ENCODE data around the gene HDAC1. TPM values are rescaled to one million over a fixed set of nuclear protein-coding genes. Genes with fewer than 3 reads are reported as not detected.

HDAC1 gene
- total and polyA plus RNA-seq, 2 of the 13 experiments (the other 11 are each of a cell fraction or from before 2014, with no cell fraction given), result 93.5 to 189 TPM

DNA sequence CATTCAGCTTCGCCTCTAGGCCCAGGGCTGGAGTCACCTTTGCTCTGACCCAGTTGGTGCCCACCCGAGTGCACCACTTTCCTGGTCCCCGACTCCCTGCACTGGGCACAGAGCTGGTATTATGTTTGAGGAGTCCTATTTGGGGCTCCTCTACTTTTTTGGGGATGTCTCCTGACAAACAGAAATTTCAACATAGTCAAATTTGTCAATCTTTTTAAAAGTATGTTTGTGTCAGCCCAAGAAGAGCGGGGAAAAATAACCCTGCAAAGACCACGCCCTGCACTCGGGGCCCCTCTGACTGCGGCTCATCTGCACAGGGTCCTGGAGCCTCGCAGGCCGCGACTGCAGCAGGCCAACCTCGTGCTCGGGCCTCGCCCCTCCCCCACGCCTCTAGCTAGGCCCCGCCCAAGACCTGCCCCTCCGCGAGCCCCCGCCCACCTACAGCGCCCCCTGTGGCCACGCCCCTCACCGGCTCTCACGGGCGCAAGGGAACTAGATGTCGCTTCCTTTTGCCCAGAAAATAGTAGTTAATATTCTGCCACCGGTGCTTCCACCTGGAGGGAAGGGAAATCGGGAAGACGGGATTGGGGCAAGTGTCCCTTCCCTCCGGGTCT, 59.0 kb downstream of the HDAC1 start (continued):
- TF ChIP-seq EP300 (IDR thresholded peaks at IDR 0.05; ENCODE audit: low read depth in 2 of 2, low read length in 2 of 2), result no peak
- TF ChIP-seq EP300 (CRISPR knock-in tag; IDR thresholded peaks at IDR 0.05; ENCODE audit: borderline replicate concordance), result peak; percentile 40; the same call in 1 of the 2 replicates
- TF ChIP-seq CEBPG (CRISPR knock-in tag; IDR thresholded peaks at IDR 0.05), result no peak
- TF ChIP-seq, protein P1, sequence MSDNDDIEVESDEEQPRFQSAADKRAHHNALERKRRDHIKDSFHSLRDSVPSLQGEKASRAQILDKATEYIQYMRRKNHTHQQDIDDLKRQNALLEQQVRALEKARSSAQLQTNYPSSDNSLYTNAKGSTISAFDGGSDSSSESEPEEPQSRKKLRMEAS (IDR thresholded peaks at IDR 0.05), result peak; percentile 99
- TF ChIP-seq ZNF121 (CRISPR knock-in tag; IDR thresholded peaks at IDR 0.05), result no peak
- 0 out of 2 replicates have a peak, but pooled peaks have one; percentile 36 for TF ChIP-seq MTA1 (CRISPR knock-in tag; IDR thresholded peaks at IDR 0.05; ENCODE audit: borderline replicate concordance)
- TF ChIP-seq, protein P2, sequence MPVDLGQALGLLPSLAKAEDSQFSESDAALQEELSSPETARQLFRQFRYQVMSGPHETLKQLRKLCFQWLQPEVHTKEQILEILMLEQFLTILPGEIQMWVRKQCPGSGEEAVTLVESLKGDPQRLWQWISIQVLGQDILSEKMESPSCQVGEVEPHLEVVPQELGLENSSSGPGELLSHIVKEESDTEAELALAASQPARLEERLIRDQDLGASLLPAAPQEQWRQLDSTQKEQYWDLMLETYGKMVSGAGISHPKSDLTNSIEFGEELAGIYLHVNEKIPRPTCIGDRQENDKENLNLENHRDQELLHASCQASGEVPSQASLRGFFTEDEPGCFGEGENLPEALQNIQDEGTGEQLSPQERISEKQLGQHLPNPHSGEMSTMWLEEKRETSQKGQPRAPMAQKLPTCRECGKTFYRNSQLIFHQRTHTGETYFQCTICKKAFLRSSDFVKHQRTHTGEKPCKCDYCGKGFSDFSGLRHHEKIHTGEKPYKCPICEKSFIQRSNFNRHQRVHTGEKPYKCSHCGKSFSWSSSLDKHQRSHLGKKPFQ (CRISPR knock-in tag; IDR thresholded peaks at IDR 0.05; ENCODE audit: insufficient replicate concordance), result no peak
- TF ChIP-seq FOSL1 (CRISPR knock-in tag; IDR thresholded peaks at IDR 0.05; ENCODE audit: borderline replicate concordance), result no peak
- TF ChIP-seq ZNF30 (CRISPR knock-in tag; IDR thresholded peaks at IDR 0.05), result no peak
- 0 out of 2 replicates have a peak, but pooled peaks have one; percentile 39 for TF ChIP-seq ZFP90 (CRISPR knock-in tag; IDR thresholded peaks at IDR 0.05; ENCODE audit: borderline replicate concordance)
- TF ChIP-seq HDAC2 (CRISPR knock-in tag; IDR thresholded peaks at IDR 0.05), result no peak
- peak; percentile 39; the same call in 1 of the 2 replicates for TF ChIP-seq ZNF263 (CRISPR knock-in tag; IDR thresholded peaks at IDR 0.05)
- TF ChIP-seq, protein P3, sequence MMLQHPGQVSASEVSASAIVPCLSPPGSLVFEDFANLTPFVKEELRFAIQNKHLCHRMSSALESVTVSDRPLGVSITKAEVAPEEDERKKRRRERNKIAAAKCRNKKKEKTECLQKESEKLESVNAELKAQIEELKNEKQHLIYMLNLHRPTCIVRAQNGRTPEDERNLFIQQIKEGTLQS (CRISPR knock-in tag; IDR thresholded peaks at IDR 0.05), result peak; percentile 50; the same call in 1 of the 2 replicates
- no peak for TF ChIP-seq CEBPB (IDR thresholded peaks at IDR 0.05; ENCODE audit: borderline replicate concordance, low read depth, low read length)
- peak; percentile 82; the same call in 1 of the 2 replicates for TF ChIP-seq KLF12 (CRISPR knock-in tag; IDR thresholded peaks at IDR 0.05; ENCODE audit: borderline replicate concordance)
- TF ChIP-seq, protein P4, sequence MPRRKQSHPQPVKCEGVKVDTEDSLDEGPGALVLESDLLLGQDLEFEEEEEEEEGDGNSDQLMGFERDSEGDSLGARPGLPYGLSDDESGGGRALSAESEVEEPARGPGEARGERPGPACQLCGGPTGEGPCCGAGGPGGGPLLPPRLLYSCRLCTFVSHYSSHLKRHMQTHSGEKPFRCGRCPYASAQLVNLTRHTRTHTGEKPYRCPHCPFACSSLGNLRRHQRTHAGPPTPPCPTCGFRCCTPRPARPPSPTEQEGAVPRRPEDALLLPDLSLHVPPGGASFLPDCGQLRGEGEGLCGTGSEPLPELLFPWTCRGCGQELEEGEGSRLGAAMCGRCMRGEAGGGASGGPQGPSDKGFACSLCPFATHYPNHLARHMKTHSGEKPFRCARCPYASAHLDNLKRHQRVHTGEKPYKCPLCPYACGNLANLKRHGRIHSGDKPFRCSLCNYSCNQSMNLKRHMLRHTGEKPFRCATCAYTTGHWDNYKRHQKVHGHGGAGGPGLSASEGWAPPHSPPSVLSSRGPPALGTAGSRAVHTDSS (CRISPR knock-in tag; conservative IDR thresholded peaks at IDR 0.05), result no peak
- TF ChIP-seq, protein P5, sequence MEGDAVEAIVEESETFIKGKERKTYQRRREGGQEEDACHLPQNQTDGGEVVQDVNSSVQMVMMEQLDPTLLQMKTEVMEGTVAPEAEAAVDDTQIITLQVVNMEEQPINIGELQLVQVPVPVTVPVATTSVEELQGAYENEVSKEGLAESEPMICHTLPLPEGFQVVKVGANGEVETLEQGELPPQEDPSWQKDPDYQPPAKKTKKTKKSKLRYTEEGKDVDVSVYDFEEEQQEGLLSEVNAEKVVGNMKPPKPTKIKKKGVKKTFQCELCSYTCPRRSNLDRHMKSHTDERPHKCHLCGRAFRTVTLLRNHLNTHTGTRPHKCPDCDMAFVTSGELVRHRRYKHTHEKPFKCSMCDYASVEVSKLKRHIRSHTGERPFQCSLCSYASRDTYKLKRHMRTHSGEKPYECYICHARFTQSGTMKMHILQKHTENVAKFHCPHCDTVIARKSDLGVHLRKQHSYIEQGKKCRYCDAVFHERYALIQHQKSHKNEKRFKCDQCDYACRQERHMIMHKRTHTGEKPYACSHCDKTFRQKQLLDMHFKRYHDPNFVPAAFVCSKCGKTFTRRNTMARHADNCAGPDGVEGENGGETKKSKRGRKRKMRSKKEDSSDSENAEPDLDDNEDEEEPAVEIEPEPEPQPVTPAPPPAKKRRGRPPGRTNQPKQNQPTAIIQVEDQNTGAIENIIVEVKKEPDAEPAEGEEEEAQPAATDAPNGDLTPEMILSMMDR (CRISPR knock-in tag; IDR thresholded peaks at IDR 0.05), result peak; percentile 69
- TF ChIP-seq ZNF557 (CRISPR knock-in tag; IDR thresholded peaks at IDR 0.05), result peak; percentile 76; the same call in 1 of the 2 replicates
- TF ChIP-seq ZNF326 (CRISPR knock-in tag; IDR thresholded peaks at IDR 0.05; ENCODE audit: borderline replicate concordance), result no peak
- TF ChIP-seq ZNF232 (CRISPR knock-in tag; IDR thresholded peaks at IDR 0.05; ENCODE audit: borderline replicate concordance), result peak; percentile 70; the same call in 1 of the 2 replicates

Measured in HepG2 (cell line).